Natural killer cell (primary cell): ENCODE measurements around the gene TRHDE. TPM values are rescaled to one million over a fixed set of nuclear protein-coding genes. Genes with fewer than 3 reads are reported as not detected.

Experiments
- ATAC-seq, 3 donors: fragments of 150-1000 bp in 2 of 3; fragments of 200-7000 bp in 1 of 3; cut with Tn5 transposase; 1 replicate in 1 of 3; 2 replicates in 2 of 3; pipeline ENCODE4 v1.10.0; 2021; ENCODE audit warnings: mild to moderate bottlenecking in 2 of 3, moderate library complexity in 2 of 3
- DNase-seq, 2 donors: peaks; one replicate each; pipeline versions ENCODE4 v3.0.0 to v3.0.0-alpha.2; 2013 to 2021; ENCODE audit warnings: mixed read lengths in 1 of 2
- H3K27ac ChIP-seq: one replicate; pipeline ENCODE4 v1.5.1; 2013; ENCODE audit warnings: mild to moderate bottlenecking, low read length
- H3K27me3 ChIP-seq: one replicate; pipeline ENCODE4 v1.6.1; 2013; ENCODE audit warnings: low read length; ENCODE audit not compliant: control insufficient read depth, insufficient read depth
- H3K36me3 ChIP-seq: one replicate; pipeline ENCODE4 v1.6.1; 2013; ENCODE audit warnings: low read length; ENCODE audit not compliant: control insufficient read depth, insufficient read depth
- H3K4me1 ChIP-seq: one replicate; pipeline ENCODE4 v1.6.1; 2013; ENCODE audit warnings: low read length; ENCODE audit not compliant: control insufficient read depth, insufficient read depth
- H3K4me3 ChIP-seq: one replicate; pipeline ENCODE4 v1.5.1; 2013; ENCODE audit warnings: low read length
- H3K9me3 ChIP-seq: one replicate; pipeline ENCODE4 v1.6.1; 2013; ENCODE audit warnings: low read length; ENCODE audit not compliant: control insufficient read depth, insufficient read depth
- H3K27ac Mint-ChIP-seq, 2 donors: one replicate each; pipeline ENCODE4 v1.8.0; 2022; ENCODE audit warnings: mild to moderate bottlenecking in 2 of 2, mixed read lengths in 2 of 2, moderate library complexity in 1 of 2
- H3K27me3 Mint-ChIP-seq, 2 donors: one replicate each; pipeline ENCODE4 v1.8.0; 2022; ENCODE audit warnings: low read depth in 2 of 2, mixed read lengths in 2 of 2
- H3K36me3 Mint-ChIP-seq: one replicate; pipeline ENCODE4 v1.8.0; 2022; ENCODE audit warnings: mixed read lengths
- H3K4me1 Mint-ChIP-seq, 2 donors: one replicate each; pipeline ENCODE4 v1.8.0; 2022; ENCODE audit warnings: mixed read lengths in 2 of 2
- H3K4me3 Mint-ChIP-seq: one replicate; pipeline ENCODE4 v1.8.0; 2022; ENCODE audit warnings: mild to moderate bottlenecking, moderate library complexity, mixed read lengths
- H3K9me3 Mint-ChIP-seq, 2 donors: one replicate each; pipeline ENCODE4 v1.8.0; 2022; ENCODE audit warnings: mixed read lengths in 2 of 2
- WGBS: methylation state at CpG from one replicate; pipeline ENCODE4 v1.1.7; 2013; ENCODE audit warnings: missing lambda C conversion rate; ENCODE audit not compliant: insufficient coverage; 5-methylcytosine and 5-hydroxymethylcytosine counted together
- intact Hi-C: fragments of 100-400 bp; cut with micrococcal nuclease; formaldehyde crosslinking; loops from one replicate; pipeline ENCODE4 v1.14.2; 2022
- total RNA-seq, 4 donors: library from RNA; stranded (reverse); fragments of 120-200 nt in 1 of 4; gene quantifications; one replicate each; pipeline versions ENCODE4 v1.2.3 to v1.2.4, GENCODE V29; 2013 to 2022
- TF ChIP-seq, protein P1 (sequence below): fragments of 200-600 bp; IDR thresholded peaks from one replicate; pipeline ENCODE4 v1.8.0; 2022; ENCODE audit warnings: antibody characterized with exemption

TRHDE gene
- total RNA-seq, 3 donors from 2014 or later (not counting 1 experiment from before 2014, with no cell fraction given) = 0.33 TPM; not detected in 2

DNA sequence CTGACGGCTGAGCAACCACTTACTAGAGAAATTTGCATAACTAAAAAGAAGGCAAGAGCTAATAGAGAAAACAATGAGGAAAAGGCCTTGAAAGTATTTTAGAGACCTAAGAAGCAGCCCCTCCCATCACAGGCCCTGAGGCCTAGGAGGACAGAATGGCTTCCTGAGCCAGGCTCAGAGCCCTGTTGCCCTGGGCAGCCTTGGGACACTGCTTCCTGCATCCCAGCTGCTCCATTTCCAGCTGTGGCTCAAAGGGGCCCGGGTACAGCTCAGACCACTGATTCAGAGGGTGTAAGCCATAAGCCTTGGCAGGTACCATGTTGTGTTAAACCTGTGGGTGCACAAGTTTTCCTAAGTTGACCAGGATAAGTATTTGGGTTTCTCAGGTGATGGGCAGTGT, 181.4 kb downstream of the TRHDE start:
- 74% methylated on average over 2 of the region's 2 CpGs for WGBS
- Histone ChIP-seq H3K27me3 (no peaks in the 10 kb centered on the region), H3K36me3 (no peaks in the 10 kb centered on the region), H3K4me3 (no peak overlapping the region), H3K9me3 (peaks cover 4% of the 10 kb centered on the region), H3K27ac (no peak overlapping the region), H3K4me1 (no peaks in the 10 kb centered on the region)
- TF ChIP-seq, protein P1, sequence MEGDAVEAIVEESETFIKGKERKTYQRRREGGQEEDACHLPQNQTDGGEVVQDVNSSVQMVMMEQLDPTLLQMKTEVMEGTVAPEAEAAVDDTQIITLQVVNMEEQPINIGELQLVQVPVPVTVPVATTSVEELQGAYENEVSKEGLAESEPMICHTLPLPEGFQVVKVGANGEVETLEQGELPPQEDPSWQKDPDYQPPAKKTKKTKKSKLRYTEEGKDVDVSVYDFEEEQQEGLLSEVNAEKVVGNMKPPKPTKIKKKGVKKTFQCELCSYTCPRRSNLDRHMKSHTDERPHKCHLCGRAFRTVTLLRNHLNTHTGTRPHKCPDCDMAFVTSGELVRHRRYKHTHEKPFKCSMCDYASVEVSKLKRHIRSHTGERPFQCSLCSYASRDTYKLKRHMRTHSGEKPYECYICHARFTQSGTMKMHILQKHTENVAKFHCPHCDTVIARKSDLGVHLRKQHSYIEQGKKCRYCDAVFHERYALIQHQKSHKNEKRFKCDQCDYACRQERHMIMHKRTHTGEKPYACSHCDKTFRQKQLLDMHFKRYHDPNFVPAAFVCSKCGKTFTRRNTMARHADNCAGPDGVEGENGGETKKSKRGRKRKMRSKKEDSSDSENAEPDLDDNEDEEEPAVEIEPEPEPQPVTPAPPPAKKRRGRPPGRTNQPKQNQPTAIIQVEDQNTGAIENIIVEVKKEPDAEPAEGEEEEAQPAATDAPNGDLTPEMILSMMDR = no peak
- intact Hi-C loops = no loop called here
- Mint-ChIP-seq H3K27me3 (no peaks in the 10 kb centered on the region), H3K9me3 (peaks cover 9 to 23% of the 10 kb centered on the region in 2 donors), H3K4me1 (no peaks in the 10 kb centered on the region), H3K27ac (no peak overlapping the region), H3K4me3 (no peak overlapping the region), H3K36me3 (no peaks in the 10 kb centered on the region)
- DNase-seq = no peak
- no peak for ATAC-seq

DNA sequence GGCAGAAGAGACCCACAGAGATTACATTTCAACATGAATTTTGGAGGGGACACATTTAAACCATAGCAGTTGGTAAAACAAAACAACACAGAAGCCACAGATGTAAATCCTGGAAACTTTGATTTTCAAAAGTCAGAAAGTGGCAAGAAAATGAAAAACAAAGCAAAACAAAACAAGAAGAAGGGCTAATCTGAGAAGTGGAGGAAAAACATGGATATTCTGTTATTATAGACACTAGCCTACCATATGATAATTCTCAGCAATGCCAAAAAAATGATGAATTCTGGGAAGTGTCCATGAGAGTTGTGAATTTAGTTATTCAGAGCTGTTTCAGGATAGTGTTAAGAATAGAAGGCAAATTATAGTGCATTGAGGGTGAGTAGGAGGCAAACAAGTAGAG, 192.3 kb downstream of the TRHDE start:
- Mint-ChIP-seq H3K4me1 (no peaks in the 10 kb centered on the region), H3K27ac (no peak overlapping the region), H3K27me3 (no peaks in the 10 kb centered on the region), H3K9me3 (peaks cover 16 to 19% of the 10 kb centered on the region in 2 donors), H3K36me3 (no peaks in the 10 kb centered on the region), H3K4me3 (no peak overlapping the region)
- no peaks in the 10 kb centered on the region for H3K36me3 ChIP-seq
- H3K27ac ChIP-seq = no peak overlapping the region
- intact Hi-C loops = no loop called here
- H3K4me1 ChIP-seq = no peaks in the 10 kb centered on the region
- ATAC-seq (no peak), DNase-seq (no peak)
- H3K4me3 ChIP-seq = no peak overlapping the region
- TF ChIP-seq, protein P1 = no peak
- H3K9me3 ChIP-seq = peaks cover 3% of the 10 kb centered on the region
- no peaks in the 10 kb centered on the region for H3K27me3 ChIP-seq

DNA sequence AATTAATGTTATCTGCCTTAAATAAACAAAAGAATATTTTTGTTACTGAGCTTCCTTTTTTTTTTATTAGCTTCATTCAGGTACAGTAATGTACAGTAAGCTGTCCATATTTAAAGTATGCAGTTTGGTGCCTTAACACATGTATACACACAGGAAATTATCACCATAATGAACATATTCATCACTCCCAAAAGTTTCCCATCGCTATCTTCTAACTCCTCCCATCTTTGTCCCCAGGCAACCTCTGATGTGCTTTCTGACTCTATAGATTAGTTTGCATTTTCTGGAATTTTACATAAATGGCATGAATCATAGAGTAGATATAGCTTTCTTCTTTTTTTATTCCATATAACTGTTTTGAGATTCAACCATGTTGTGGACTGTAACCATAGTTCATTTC, 193.0 kb downstream of the TRHDE start:
- Histone ChIP-seq H3K4me1 (no peaks in the 10 kb centered on the region), H3K4me3 (no peak overlapping the region), H3K9me3 (peaks cover 3% of the 10 kb centered on the region), H3K27ac (no peak overlapping the region), H3K27me3 (no peaks in the 10 kb centered on the region), H3K36me3 (no peaks in the 10 kb centered on the region)
- 100% methylated on average over 1 of the region's 1 CpG for WGBS
- Mint-ChIP-seq H3K36me3 (no peaks in the 10 kb centered on the region), H3K4me1 (no peaks in the 10 kb centered on the region), H3K27me3 (no peaks in the 10 kb centered on the region), H3K9me3 (peaks cover 16 to 19% of the 10 kb centered on the region in 2 donors), H3K27ac (no peak overlapping the region), H3K4me3 (no peak overlapping the region)
- intact Hi-C loops = no loop called here
- TF ChIP-seq, protein P1 = no peak
- DNase-seq = no peak
- no peak for ATAC-seq

GRCh38 chr12:72465940-72466630, 193.9 kb downstream of the TRHDE start:
- WGBS = 98% methylated on average over 5 of the region's 5 CpGs
- H3K36me3 Mint-ChIP-seq = no peaks in the 10 kb centered on the region
- ATAC-seq (no peak), DNase-seq (no peak)
- H3K4me1 Mint-ChIP-seq = no peaks in the 10 kb centered on the region
- no peak overlapping the region for H3K4me3 Mint-ChIP-seq
- TF ChIP-seq, protein P1 = no peak
- no peaks in the 10 kb centered on the region for H3K27me3 Mint-ChIP-seq
- intact Hi-C loops = no loop called here
- Histone ChIP-seq H3K27me3 (no peaks in the 10 kb centered on the region), H3K36me3 (no peaks in the 10 kb centered on the region), H3K27ac (no peak overlapping the region), H3K9me3 (peaks cover 3% of the 10 kb centered on the region), H3K4me1 (no peaks in the 10 kb centered on the region), H3K4me3 (no peak overlapping the region)
- peaks cover 16 to 19% of the 10 kb centered on the region in 2 donors for H3K9me3 Mint-ChIP-seq
- no peak overlapping the region for H3K27ac Mint-ChIP-seq
